Activated T-cell treated with anti-CD3 and anti-CD28 coated beads, Interleukin-2, amount 50 U/mL, for 48 hours (primary cell): ENCODE results near the gene MFSD11.
"Not testable (repeated sequence)": the region's sequence is repeated elsewhere in the genome, so short reads cannot be mapped to it uniquely, and the experiment has no call there.

ENCODE experiments used
- DNase-seq, 2 experiments: peaks; one replicate each; pipeline ENCODE4 v3.0.0-alpha.2; 2020

The MFSD11 gene

DNA sequence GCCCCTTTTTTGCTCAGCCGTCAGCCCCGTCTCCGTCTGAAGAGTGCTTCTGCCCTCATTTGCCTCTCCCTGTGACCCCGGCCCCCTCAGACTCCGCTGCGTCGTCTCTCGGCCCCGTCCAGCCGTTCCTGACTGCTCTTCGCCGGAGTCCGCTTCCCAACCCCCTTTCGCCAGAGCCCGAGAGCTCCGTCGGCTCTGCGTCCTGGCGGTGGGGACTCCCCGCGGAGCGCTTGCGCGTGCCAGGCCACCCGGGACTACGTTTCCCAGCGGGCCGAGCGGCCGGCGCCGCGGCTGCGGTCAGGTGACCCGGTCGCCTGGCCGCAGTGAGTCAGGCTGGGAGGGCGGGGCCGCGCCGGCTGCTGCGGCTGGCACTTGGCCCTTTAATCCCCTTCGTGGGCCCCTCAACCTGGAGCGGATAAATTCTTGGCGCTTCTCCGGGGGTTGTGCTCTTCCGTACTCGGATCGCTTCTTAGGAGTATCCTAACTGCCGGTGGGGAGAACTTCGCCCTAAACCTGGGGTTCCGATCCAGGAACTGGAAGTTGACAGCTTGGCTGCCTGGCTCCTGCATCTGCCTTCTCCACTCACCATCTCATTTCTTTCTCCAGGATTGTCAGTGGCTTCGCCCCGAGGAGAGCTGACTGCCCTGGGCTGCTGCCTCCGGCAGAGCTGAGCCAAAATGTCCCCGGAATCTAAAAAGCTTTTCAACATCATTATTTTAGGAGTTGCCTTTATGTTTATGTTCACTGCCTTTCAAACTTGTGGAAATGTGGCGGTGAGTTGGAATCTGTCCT lies at the start of gene MFSD11:
Gene MFSD11, plus strand, starts transcription at position 444 of the 792 bp plus-strand sequence. Its CDS starts 234 bp downstream, at position 678.
- peak; percentile 92 to 95 for DNase-seq

DNA sequence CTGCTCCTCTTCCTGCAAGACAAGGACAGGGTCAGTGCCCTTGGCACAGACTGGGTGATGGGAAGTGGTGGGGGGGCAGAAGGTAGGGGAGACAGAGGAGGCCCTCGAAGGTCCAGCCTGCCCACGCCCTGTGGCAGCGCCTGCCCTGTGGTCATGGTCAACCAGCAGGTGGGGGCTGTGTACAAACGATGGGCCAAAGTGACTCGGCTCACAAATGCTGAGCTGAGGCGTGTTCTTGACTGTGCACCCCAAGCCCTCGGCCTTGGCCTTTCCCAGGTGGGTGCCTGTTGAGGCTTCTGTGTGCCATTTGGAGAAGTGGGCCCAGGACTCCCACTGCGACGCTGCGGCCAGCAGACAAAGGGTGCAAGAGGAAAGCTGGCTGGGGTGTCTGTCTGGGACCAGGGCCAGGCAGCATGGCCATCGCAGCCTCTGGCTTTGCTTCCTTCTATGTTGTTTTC lies 49.7 kb upstream of the MFSD11 start:
- no peak for DNase-seq

DNA sequence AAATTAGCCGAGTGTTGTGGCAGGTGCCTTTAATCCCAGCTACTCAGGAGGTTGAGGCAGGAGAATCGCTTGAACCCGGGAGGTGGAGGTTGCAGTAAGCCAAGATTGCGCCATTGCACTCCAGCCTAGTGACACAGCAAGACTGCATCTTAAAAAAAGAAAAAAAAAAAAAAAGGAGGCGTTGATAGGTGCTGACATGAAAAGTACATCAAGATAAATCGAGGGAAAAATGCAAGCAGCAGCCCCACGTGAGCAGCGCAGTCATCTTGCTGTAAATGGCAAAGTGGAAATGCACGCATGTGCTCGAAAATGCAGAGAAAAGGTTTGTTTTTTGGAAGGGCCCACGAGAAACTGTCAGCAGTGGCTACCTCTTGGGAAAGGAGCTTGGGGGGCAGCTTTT lies 48.1 kb upstream of the MFSD11 start:
- DNase-seq, result no peak

GRCh38 chr17:76690596-76691280 lies 47.2 kb upstream of the MFSD11 start:
- no peak for DNase-seq

DNA sequence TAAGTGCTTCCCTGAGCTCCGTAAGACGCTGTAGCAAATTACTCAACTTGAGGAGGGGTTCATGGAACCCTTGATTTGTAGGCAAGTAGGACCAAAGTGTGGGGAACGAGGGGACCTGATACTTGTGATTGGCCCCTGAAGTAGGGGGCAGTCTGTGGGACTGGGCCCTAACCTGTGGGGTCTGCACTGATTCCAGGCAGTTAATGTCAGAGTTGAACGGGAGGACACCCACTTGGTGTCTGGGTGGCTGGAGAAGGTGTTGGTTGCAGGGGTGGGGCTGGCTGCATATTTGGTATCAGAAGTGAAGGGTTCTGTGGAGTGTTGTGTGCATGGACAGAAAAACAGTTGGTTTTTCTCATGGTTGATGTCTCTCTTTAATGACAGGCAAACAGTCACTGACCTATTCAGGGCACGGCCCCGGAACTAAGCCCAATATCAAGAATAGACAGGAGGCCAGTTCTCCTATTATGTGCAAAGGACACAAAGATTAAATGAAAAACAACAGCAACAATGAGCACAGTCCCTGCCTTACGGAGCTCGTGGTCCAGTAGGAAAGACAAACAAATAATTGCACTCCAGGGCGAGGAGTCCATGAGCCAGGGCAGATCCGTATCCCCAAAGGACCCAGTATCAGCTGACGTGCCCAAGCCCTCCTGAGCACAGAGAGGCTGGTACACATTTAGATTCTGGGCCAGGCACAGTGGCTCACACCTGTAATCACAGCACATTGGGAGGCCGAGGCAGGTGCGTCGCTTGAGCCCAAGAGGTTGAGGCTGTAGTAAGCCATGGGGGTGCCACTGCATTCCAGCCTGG lies 46.3 kb upstream of the MFSD11 start:
- DNase-seq, result no peak

DNA sequence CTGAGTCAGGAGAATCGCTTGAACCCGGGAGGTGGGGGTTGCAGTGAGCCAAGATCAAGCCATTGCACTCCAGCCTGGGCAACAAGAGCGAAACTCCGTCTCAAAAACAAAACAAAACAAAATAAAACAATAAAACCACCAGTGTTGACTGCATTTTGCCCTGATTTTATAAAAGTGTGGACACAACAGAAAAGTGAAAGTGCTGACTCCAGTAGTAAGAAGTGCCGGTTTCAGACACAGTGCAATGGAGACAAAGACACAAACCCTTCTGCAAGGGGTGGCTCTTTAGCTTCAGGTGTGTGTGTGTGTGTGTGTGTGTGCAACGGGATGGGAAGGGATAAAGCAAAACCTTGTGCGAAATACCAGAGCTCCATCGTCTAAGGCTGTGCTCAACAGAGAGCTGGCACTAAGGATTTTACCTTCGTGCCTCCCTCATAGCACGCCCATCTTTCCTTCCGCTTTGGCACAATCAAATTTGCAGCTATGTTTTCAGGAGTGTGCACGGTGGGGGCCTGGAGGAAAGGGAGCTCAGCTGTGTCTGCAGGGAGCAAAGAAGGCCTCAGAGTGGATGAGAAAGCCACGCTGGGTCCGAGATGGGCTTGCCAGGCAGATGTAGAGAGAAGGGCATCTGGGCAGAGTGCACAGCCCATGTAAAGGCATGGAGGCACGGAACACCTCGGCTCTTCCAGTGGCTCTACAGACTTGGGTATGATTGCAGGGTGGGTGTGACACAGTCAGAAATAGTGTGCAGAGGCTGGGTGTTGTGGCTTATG lies 42.7 kb upstream of the MFSD11 start:
- DNase-seq, result no peak

GRCh38 chr17:76696763-76697701 lies 40.9 kb upstream of the MFSD11 start:
- DNase-seq, result no peak

GRCh38 chr17:76697702-76698465 lies 40.0 kb upstream of the MFSD11 start:
- DNase-seq, result no peak

DNA sequence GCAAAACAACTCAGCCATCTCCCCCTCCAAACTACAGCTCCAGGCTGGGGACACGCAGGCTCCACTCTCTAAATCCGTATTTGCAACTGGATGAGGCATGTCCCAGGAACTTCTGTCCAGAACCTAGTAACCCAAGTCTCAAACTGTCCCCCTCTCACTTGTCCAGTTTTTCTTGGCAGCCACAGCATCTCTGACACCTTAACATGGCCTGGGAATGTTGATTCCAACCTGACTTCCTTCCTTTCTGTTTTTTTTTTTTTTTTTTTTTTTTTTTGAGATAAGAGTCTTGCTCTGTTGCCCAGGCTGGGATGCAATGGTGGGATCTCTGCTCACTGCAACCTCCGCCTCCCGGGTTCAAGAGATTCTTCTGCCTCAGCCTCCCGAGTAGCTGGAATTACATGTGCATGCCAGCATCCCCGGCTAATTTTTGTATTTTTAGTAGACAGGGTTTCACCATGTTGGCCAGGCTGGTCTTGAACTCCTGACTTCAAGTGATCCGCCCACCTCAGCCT lies 39.4 kb upstream of the MFSD11 start:
- not testable (repeated sequence) for DNase-seq

- no peak for DNase-seq
These were observed 37.7 kb upstream of the MFSD11 start for GRCh38 chr17:76700270-76700616.

- DNase-seq, result no peak
These were observed 37.1 kb upstream of the MFSD11 start for GRCh38 chr17:76700617-76701470.

GRCh38 chr17:76701471-76701967 lies 36.4 kb upstream of the MFSD11 start:
- no peak for DNase-seq

DNA sequence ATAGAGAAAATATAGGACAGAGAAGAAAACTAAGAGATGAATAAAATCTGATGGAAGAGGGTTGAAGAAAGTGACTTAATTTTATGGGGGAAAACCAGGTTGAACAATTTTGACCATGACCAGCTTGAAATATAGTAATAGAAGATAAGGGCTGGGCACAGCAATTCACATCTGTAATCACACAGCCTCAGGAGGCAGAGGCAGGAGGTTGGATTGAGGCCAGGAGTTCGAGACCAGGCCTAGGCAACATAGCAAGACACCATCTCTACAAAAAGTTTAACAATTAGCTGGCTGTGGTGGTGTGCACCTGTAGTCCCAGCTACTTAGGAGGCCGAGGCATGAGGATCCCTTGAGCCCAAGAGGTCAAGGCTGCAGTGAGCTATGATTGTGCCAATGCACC lies 35.8 kb upstream of the MFSD11 start:
- no peak for DNase-seq

GRCh38 chr17:76702941-76703637 lies 34.8 kb upstream of the MFSD11 start:
- no peak for DNase-seq

DNA sequence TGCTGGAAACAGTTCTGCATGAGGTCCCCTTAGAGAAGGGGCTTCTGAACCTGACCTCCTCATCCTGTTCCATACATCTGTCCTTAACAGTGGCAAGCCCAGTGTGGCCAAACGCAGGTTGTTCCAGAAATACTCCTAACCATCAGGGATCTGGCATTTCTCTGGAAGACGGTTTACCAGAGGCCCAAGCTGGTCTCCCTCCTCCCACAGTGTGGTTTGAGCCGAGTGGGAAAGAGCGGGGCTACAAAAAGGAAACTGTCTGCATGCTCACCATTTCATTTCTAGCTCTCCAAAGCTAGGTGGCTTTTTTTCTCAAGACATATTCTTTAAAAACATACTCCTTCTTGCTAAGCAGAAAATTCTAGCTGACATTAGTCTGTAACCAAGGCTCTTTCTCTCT lies 33.1 kb upstream of the MFSD11 start:
- no peak for DNase-seq

- no peak for DNase-seq
These were observed 31.1 kb upstream of the MFSD11 start for GRCh38 chr17:76706817-76707216.

DNA sequence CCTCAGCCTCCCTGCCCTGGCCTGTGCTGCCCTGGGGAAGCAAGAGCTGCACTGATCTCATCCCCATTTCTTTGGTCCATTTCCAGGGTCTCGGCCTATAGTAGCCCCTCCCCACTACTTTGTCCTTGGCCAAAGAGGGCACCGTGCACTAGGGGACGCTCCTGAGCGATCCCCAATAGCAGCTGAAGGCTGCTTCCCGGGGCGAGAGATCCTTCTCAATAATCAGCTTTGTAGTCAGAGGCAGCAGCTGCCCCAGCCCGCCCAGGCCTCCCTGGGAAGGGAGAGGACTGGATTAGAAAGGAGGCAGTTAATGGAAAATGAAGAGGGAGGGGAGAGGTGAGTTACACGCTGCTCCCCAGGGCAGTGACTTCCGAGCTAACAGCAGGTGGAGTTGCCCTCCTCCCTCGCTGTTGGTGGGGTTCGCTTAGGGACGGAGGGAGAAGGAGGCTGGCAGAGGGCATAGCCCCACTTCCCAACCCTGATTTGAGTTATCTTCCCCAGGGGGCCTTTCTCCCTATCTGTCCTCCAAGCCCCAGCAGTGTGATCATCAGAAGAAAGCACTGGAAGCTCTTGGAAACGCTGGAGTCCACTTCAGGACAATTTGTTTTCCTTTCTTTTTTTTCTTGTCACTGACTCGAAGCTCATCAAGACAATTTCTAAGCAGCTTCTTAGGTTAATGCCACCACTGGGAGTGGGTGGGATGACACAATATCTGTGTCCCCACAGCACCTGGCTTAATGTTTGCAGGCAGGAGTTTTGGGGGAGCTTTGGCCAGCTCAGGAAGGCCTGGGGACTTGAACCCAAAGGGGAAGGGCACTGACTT lies 29.7 kb upstream of the MFSD11 start:
- no peak for DNase-seq
